Measurements from ENCODE around the gene PEX6.

Gene PEX6, protein sequence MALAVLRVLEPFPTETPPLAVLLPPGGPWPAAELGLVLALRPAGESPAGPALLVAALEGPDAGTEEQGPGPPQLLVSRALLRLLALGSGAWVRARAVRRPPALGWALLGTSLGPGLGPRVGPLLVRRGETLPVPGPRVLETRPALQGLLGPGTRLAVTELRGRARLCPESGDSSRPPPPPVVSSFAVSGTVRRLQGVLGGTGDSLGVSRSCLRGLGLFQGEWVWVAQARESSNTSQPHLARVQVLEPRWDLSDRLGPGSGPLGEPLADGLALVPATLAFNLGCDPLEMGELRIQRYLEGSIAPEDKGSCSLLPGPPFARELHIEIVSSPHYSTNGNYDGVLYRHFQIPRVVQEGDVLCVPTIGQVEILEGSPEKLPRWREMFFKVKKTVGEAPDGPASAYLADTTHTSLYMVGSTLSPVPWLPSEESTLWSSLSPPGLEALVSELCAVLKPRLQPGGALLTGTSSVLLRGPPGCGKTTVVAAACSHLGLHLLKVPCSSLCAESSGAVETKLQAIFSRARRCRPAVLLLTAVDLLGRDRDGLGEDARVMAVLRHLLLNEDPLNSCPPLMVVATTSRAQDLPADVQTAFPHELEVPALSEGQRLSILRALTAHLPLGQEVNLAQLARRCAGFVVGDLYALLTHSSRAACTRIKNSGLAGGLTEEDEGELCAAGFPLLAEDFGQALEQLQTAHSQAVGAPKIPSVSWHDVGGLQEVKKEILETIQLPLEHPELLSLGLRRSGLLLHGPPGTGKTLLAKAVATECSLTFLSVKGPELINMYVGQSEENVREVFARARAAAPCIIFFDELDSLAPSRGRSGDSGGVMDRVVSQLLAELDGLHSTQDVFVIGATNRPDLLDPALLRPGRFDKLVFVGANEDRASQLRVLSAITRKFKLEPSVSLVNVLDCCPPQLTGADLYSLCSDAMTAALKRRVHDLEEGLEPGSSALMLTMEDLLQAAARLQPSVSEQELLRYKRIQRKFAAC

DNA sequence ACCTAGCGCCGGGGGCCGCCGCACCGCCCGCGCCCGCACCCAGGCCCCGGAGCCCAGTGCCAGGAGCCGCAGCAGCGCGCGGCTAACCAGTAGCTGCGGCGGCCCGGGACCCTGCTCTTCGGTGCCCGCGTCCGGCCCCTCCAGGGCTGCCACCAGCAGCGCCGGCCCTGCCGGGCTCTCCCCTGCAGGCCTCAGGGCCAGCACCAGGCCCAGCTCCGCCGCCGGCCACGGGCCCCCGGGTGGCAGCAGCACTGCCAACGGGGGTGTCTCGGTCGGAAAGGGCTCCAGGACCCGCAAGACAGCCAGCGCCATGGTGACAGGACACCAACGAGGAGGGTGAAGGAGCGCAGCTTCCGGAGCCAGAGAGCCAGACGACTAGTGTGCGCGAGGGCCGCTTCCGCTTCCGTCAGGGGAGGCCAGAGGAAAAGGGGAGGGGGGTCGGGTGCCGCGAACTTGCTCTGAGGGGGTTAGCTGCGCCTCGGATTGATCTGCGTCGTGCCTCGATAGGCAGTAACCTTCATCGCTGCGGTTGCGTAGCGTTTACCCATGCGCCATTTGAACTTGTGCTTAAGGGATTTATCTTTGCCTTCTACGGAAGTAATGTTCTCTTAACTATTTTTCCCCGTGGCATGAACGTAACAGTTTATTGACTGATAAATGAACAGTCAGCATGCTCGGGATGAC lies at the start of gene PEX6:
TSS of gene PEX6 (minus strand) at position 343 of the 684 bp plus-strand sequence. CDS start at position 312, 31 bp downstream.
- peak; percentile 58 for DNase-seq (ENCODE audit: low read depth)

DNA sequence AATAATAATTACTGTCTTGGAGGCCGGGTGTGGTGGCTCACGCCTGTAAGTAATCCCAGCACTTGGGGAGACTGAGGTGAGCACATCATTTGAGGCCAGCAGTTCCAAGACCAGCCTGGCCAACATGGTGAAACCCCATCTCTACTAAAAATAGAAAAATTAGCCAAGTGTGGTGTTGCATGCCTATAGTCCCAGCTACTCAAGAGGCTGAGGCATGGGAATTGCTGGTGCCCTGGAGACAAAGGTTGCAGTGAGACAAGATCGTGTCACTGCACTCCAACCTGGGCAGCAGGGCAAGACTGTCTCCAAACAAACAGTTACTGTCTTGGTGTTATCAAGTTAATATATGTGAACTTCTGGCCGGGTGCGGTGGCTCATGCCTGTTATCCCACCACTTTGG lies 47.4 kb upstream of the PEX6 start:
- no peak for DNase-seq (ENCODE audit: low read depth)

DNA sequence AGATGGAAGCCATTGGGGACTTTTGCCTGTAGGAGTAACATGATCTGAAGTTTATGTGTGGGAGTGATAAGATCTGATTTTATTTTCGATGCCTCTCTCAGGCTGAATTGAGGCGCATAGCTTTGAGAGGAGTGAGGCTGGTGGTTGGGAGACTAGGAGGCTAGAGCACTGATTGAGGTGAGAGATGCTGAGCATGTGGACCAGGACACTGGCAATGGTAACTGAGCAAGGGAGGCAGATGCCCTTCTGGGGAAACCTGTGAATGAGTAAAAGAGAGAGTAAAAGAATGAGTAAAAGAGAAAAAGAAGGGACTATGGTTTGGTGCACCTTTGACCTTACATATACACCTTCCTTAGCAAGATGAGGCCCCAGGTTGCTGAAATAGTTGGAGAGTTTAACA lies 45.5 kb upstream of the PEX6 start:
- DNase-seq (ENCODE audit: low read depth), result no peak

DNA sequence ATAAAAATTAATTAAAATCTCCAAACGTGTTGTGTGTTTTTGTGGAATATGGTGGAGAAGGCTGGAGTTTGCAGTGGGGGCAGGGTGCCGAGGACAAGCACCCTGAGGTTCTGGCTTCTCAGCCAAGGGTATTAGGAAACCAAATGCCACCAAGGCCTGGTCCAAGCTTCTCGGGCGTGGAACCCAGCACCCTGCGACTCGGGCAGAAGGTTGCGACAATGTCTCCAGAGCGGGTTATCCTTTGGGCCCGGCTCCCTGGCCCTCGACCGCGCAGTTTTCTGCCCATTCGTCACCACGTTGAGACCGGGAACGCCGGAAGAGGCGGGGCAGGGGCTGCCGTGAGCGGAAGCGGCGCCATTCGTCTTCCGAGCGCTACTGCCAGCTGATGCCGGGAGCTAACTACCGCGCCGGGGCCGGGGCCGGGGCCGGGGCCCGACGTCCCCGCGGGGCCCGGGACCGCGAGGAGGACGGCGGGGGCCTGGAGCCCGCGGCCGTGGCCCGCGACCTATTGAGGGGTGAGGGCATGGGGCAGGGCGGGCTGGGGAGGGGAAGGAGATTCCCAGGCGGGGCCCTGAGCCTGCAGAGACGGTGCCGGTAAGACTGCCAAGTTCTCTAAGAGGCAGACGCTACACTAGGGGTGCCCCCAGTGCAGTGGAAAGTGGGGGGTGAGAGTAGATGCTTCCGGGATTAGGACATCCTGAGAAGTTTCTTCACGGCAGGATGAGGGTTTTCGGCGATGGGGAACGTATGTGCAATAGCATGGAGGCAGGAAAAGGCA lies 42.5 kb upstream of the PEX6 start, which contains the start of gene RRP36:
TSS of gene RRP36 (plus strand) at position 354 of the 778 bp plus-strand sequence. CDS start at position 386, 32 bp downstream.
- no peak for DNase-seq (ENCODE audit: low read depth)

DNA sequence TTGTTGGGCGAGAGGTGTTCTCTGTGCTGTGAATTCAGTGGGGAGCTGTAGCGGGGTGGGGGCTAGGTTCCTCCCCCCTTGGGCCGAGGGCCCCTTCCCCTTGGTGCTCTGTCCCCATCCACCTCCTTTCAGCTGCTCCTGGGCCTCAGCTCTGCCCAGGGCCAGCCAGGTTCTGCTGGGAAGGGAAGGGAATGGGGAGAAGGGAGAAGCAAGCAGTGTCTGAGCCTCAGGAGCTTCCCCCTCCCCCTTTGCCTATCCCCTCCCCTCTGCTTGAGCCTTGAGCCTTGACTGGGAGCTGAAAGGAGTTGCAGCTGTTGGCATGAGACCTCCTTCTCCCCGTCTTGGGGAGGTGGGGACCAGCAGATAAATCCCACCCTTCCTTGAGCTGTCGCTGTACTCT lies 41.9 kb upstream of the PEX6 start:
- no peak for DNase-seq (ENCODE audit: low read depth)

DNA sequence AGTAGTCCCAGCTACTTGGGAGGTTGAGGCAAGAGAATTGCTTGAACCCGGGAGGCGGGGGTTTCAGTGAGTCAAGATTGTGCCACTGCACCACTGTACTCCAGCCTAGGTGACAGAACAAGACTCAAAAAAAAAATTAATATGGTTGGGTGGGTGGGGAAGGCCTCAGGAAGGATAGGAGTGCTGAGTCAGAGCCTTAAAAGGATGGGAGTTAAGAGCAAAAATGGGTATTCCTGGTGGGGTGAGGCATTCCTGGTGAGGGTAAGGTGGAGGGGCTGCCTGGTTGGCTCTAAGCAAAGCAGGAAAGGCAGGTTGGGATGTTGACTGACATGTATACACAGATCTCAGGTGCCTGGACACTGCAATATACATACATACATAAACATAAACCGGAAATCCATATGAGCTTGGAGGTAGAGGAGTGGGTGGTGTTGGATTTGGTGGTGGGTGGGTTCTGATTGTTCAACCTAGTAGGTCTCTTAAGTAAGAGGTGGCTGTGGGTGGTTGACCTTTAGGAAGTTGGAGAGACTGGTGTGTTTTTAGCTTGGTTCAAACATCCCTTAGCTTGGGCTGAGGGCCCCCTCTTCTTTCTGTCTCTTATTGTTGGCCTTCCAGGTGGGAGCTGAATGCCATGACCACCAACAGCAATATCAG lies 41.2 kb upstream of the PEX6 start:
- DNase-seq (ENCODE audit: low read depth), result no peak

DNA sequence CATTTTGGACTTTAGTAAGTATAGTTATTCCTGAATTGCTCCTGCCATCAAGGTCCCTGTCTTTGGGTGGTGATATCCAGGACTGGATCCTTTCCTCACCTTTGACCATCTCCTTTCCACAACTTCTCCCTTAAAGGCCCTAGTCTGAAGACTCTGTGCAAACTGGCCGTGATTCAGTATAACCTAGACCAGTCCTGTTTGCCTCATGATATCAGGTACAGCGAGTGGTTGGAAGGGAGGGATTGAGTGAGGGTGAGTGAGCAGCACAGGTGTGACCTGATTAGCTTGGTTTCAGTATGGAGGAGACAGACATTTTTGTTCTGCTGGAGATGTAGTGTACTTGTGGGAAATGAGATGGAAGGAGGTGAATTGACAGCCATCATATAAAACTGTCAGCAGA lies 40.2 kb upstream of the PEX6 start:
- DNase-seq (ENCODE audit: low read depth), result no peak

DNA sequence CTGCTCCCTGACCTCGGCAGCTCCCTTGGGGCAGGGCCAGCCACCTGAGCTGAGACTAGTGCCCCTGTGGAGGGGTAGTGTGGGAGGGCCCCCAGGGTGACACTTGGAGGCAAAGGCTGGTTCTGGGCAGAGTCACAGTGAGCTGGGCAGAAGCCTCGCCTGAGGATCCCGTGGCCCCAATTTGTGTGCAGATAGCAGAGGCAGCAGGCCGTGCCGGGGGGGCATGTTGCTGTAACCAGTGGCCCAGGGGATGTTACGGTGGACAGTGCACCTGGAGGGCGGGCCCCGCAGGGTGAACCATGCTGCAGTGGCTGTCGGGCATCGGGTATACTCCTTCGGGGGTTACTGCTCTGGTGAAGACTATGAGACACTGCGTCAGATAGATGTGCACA lies 38.0 kb upstream of the PEX6 start:
- DNase-seq (ENCODE audit: low read depth), result no peak

DNA sequence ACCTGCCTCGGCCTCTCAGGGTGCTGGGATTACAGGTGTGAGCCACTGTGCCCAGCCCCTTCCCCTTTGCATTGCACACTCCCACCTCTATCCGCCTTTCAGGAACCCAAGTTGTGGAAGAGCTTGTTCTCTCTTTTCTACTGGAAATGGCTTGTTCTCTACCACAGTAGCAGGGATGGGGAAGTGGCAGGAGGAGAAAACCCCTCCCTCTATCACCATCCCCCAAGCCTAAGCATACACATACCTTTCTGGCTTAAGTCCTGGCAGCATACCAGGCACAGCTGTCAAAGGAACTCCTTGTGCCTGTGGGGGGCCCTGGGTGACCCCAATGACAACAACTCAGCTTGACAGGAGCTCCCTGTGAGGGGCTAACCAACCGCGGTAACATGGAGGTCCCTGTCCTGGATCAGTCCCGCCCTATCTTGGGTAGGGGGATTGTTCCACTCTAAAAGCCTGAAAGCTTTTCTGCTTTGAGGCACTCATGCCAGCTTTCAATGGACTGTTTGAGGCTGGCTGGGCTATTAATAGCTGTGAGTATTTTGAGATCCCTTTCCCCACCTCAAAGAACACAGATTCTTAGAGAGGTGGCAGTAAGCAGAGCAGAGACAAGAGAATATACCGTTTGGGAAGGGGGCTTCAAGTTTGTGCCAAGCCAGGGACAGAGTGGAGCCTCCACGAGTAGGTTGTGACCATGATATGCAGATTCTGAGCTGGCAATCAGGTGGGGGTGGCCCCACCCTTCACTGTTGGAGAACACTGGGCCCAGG lies 37.4 kb upstream of the PEX6 start:
- no peak for DNase-seq (ENCODE audit: low read depth)

DNA sequence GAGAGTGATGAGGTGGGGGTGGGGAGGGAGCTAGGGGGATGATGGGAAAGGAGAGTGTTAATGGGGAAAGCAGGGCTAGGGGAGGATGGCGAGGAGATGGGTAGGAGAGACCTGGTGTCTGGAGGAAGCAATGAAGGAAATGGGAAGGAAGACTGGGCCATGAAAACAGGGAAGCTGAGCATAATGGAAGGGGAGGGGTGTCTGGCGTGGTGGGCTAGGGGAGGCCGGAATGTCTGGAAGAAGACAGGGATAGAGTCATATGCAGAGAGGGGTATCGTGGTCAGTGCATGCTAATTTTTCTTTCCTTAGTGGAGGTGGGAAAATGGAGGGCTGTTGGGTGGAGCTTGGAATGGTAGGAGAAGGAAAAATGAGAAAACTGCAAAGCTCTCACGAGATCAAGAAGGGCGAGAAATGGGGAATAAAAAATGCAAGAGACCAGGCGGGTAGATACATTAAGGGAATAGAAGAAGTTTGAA lies 35.5 kb upstream of the PEX6 start:
- DNase-seq (ENCODE audit: low read depth), result no peak

DNA sequence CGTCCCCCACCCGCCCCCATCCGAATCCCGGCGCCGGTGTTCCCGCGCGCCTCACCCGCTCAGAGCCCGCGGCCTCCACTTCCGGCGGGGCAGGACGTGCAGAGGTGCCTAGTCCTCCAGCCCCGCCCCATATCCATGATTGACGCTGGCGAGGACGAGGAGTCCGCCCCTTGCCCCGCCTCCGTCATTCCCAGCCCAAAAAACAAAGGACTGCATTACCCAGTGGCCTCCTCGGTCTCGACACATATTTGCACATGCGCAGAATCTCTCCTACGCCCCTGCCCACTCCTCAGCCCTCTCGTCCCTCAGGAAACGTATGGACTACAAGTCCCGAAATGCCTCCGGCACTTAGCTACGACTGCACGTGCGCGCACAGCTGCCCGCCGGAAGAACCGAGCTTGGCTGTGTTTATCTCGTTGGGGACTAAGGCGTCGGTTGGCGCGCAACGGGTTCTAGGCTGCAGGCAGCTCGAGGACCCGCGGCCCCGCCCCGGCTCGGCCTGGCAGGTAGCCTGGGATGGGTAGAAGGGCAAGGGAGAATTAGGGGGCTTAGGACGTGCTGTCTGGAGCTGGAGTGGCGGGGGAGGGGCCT lies 35.0 kb upstream of the PEX6 start, which contains the start of the genes KLHDC3 and MEA1:
TSS of gene KLHDC3 (plus strand) at position 407 of the 591 bp plus-strand sequence. CDS start 2,944 bp downstream, outside the sequence.
TSS of gene MEA1 (minus strand) at position 104 of the 591 bp plus-strand sequence. CDS start 133 bp downstream, outside the sequence.
- DNase-seq (ENCODE audit: low read depth), result peak; percentile 100

DNA sequence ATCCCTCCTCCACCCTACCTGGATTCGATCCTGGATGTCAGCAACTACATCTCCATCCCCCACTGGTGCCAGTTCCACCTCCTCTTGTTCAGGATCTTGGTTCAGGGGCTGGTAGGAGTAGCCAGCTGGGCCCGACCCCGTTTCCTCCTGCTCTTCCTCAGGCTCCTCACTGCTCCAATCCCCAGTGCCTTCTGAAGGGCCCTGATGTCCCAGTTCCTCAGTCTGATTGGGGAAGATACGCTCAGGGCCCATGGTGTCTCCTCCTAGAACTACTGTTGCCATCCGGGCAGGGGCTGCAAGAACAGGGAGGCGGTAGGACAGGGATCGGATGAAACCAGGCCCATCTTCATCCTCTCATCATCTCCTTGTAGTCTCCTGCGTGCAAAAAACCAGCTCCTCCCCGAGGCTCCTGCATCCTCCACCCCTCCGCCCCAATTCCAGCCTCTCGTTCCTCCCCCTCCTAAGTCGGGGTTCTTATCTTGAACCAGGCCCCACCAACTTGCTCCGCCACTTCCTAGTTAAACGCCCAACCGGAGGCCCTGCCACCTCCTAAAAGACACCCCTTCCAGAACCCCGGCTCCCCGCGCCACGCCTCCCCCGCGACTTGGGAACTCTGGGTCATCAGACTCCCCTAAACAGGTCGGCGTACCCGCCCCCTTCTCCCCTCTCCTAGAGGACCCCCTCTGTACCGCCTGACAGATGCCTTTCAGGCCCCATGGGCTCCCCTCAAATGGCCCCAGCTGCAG lies 34.3 kb upstream of the PEX6 start:
- no peak for DNase-seq (ENCODE audit: low read depth)

DNA sequence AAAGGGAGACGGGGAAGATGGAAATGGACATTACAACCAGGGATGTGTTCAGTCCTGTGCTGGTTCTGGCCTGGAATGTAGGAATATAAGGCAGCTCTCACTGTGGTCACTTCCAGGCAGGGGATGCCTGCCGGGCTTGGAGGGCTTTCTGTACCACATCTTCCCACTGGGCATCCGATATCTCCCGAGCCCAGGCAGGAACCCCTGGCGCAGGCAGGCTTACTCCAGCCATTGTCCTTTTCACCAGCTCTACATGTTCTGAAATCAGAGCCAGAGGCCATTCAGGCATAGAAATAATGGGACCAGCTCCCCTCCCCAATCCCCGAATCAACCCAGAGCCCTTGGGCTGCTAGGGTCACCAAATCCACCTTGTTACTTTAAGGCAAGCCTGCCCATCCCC lies 33.4 kb upstream of the PEX6 start:
- no peak for DNase-seq (ENCODE audit: low read depth)

DNA sequence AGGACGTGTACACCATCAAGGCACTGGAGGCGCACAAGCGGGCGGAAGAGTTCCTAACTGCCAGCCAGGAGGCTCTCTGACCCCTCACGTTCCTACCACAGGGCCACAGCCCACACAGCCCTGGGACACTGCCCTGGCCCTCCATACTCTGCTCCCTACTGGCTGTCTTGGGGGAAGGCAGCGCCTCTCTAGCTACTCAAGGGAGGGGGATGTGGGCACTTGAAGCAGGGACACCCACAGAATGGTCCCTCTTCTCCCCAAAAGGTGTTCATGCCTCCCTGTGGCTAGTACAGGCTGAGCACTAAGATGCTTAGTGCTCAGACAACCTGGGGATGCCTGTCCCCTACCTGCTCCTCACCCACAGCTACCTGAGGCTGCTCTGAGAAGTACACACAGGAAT lies 32.2 kb upstream of the PEX6 start:
- no peak for DNase-seq (ENCODE audit: low read depth)

DNA sequence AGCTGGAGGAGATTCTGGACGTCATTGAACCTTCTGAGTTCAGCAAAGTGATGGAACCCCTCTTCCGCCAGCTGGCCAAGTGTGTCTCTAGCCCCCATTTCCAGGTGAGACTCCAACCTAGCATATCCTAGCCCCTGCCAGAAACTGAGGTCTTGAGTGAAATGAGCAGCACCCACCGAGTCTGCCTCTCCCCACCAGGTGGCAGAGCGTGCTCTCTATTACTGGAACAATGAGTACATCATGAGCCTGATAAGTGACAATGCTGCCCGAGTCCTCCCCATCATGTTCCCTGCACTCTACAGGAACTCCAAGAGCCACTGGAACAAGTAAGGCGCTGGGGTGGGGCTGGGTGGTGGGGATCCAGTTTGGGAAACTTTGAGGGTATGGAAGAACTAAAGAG lies 30.1 kb upstream of the PEX6 start:
- no peak for DNase-seq (ENCODE audit: low read depth)

DNA sequence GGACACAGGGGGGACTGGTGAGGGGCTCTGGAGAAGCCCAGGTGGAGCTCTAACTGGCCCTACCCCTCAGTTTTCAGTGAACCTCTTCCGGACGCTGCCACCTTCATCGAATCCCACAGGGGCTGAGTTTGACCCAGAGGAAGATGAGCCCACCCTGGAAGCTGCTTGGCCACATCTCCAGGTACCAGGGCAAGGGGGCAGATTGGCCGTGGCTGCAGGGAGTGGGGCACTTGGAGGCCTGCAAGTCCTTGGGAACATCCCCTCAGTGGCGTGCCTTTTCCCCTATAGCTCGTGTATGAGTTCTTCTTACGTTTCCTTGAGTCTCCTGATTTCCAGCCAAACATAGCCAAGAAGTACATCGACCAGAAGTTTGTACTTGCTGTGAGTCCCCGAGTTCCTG lies 28.1 kb upstream of the PEX6 start:
- DNase-seq (ENCODE audit: low read depth), result no peak

DNA sequence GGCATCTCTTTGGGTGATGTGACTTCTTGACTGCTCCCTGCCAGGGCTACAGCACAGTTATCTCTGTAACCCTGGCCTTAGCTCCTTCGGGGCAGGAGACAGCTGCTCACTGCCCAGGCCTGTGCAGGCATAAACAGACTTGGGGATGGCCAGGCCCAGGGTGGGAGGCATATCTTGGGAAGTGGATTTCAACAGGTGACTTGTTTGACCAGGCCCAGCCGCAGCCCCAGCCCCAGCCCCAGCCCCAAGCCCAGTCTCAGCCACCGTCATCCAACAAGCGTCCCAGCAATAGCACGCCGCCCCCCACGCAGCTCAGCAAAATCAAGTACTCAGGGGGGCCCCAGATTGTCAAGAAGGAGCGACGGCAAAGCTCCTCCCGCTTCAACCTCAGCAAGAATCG lies 27.3 kb upstream of the PEX6 start:
- no peak for DNase-seq (ENCODE audit: low read depth)

DNA sequence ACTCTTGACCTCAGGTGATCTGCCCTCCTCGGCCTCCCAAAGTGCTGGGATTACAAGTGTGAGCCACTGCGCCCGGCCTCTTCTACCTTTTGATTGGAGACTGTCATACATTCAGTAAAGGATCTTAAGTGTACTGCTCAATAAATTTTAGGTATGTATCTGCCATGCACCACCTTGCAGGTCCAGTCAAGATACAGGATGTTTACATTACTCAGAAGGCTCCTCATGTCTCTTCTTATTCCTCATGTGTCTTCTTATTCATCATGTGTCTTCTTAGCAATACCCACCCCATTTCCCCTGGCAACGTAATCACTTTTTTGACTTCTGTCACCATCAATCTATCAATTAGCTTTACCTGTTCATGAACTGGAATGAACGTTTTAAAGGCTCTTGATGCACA lies 26.9 kb upstream of the PEX6 start:
- no peak for DNase-seq (ENCODE audit: low read depth)

DNA sequence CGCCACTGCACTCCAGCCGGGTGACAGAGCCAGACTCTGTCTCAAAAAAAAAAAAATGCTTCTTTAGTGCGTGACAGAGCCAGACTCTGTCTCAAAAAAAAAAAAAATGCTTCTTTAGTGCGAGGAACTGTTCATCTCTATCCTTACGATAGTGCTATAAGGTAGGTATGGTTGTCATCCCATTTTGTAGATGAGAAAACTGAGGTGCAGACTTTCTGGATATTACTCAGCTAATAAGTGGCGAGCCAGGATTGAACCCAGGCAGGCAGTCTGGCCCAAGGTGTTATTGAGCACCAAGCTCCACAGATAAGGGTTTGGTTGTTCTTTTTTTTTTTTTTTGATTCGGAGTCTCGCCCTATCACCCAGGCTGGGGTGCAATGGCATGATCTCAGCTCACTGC lies 22.9 kb upstream of the PEX6 start:
- no peak for DNase-seq (ENCODE audit: low read depth)

Measured in GM04504 (cell line).